Gastrocnemius medialis (tissue), 4 donors: ENCODE data around the gene ZFHX3.
A peak's percentile ranks its signal among the peaks of the same experiment; 100 is the strongest.

Experiments used
- POLR2A ChIP-seq, 2 donors: fragments of 450-650 bp; IDR thresholded peaks; one replicate each; pipeline ENCODE4 v1.6.1; 2017; ENCODE audit warnings: antibody characterized with exemption in 2 of 2, mild to moderate bottlenecking in 2 of 2, moderate library complexity in 2 of 2
- TF ChIP-seq, protein P1 (sequence below), 5 experiments: fragments of 450-650 bp in 3 of 5; fragments of 200-600 bp in 2 of 5; sonication (generic) in 2 of 5; IDR thresholded peaks in 4 of 5; conservative IDR thresholded peaks in 1 of 5; 1 replicate in 4 of 5; 2 replicates in 1 of 5; pipeline ENCODE4 v1.5.1; 2016 to 2019; ENCODE audit warnings: antibody characterized with exemption in 5 of 5, mild to moderate bottlenecking in 3 of 5, moderate library complexity in 3 of 5

DNA sequence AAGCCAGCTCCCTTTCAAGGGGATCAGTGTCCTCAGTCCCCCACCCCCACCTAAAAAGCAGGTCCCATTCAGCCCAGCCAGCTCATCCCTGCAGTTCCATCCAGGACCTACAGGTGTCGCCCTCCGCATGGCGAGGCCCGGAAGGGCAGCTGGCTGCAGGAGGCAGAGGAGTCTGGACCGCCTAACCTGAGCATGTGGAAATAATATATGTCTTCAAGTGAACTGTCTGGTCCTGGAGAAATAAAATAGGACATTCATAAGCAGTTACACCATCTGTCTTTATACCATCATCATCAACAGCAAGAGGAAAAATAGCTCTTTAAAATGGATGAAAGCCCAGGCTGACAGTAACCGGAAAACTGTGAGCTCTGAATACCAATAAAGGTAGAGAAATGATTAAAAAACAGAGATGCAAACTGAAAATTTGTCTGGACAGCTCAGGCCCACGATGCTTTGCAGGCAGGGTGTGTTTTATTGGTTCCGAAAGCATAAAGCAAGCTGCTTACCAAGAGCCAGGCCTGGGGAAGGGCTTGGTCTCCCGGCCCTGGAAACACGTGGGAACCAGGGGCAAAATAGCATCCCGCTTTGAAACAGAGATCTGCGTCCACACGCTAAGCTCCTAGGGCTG lies 215.2 kb downstream of the ZFHX3 start:
- TF ChIP-seq, protein P1, sequence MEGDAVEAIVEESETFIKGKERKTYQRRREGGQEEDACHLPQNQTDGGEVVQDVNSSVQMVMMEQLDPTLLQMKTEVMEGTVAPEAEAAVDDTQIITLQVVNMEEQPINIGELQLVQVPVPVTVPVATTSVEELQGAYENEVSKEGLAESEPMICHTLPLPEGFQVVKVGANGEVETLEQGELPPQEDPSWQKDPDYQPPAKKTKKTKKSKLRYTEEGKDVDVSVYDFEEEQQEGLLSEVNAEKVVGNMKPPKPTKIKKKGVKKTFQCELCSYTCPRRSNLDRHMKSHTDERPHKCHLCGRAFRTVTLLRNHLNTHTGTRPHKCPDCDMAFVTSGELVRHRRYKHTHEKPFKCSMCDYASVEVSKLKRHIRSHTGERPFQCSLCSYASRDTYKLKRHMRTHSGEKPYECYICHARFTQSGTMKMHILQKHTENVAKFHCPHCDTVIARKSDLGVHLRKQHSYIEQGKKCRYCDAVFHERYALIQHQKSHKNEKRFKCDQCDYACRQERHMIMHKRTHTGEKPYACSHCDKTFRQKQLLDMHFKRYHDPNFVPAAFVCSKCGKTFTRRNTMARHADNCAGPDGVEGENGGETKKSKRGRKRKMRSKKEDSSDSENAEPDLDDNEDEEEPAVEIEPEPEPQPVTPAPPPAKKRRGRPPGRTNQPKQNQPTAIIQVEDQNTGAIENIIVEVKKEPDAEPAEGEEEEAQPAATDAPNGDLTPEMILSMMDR (IDR thresholded peaks at IDR 0.05 in 4 of 5, conservative IDR thresholded peaks at IDR 0.05 in 1 of 5), result peak; percentile 93 to 99 (median 94)
- no peak for TF ChIP-seq POLR2A (IDR thresholded peaks at IDR 0.05)
